A549 (cell line): ENCODE results near the gene MAD2L1BP. TPM values are rescaled to one million over a fixed set of nuclear protein-coding genes. Genes with fewer than 3 reads are reported as not detected.
A peak's percentile ranks its signal among the peaks of the same experiment; 100 is the strongest.

Experiments used
- ATAC-seq, 2 experiments: fragments of 200-7000 bp in 1 of 2; fragments of >200 bp in 1 of 2; cut with Nextera tagmentation in 1 of 2; cut with Tn5 transposase in 1 of 2; 3 replicates each; pipeline versions ENCODE4 v1.8.0 to v1.9.1; 2018 to 2020; ENCODE audit warnings: mild to moderate bottlenecking in 1 of 2, moderate library complexity in 1 of 2
- CTCF ChIA-PET: fragments of 300-600 bp; sonication (Branson Sonifier 250); formaldehyde crosslinking; extraction: SDS; loops from one replicate; lab custom pipeline; 2021; ENCODE audit warnings: antibody characterized with exemption, inconsistent platforms; lab: Yijun Ruan, JAX
- POLR2A ChIA-PET: fragments of 350-600 bp; formaldehyde crosslinking; extraction: SDS; loops from one replicate; lab custom pipeline; 2021; ENCODE audit warnings: antibody characterized with exemption, inconsistent platforms; lab: Yijun Ruan, JAX
- DNase-seq, 2 experiments: peaks; one replicate each; pipeline versions ENCODE4 v3.0.0 to v3.0.0-alpha.2; 2011 to 2016; ENCODE audit warnings: low read depth in 1 of 2, low spot score in 1 of 2
- FAIRE-seq: peaks from 2 replicates; lab custom pipeline; 2011; peaks lifted over from hg19 to GRCh38; lab: Jason Lieb, UNC
- H3K27ac ChIP-seq, 2 experiments: fragments of >200 bp; sonication (Bioruptor Twin); formaldehyde crosslinking; 3 replicates each; pipeline ENCODE4 v1.5.1; 2016 to 2017
- H3K4me1 ChIP-seq: fragments of >200 bp; sonication (Bioruptor Twin); formaldehyde crosslinking; 3 replicates; pipeline ENCODE4 v1.6.1; 2016
- H3K4me2 ChIP-seq: fragments of >200 bp; sonication (Bioruptor Twin); formaldehyde crosslinking; 3 replicates; pipeline ENCODE4 v1.6.1; 2016
- H3K4me3 ChIP-seq: fragments of >200 bp; sonication (Bioruptor Twin); formaldehyde crosslinking; 3 replicates; pipeline ENCODE4 v1.5.1; 2016
- H3K9me3 ChIP-seq: fragments of >200 bp; sonication (Bioruptor Twin); formaldehyde crosslinking; 3 replicates; pipeline ENCODE4 v1.6.1; 2016
- BCL3 ChIP-seq: fragments of >200 bp; sonication (Bioruptor Twin); formaldehyde crosslinking; IDR thresholded peaks from 3 replicates; pipeline ENCODE4 v1.6.1; 2016
- CEBPB ChIP-seq, 2 experiments: fragments of >200 bp in 1 of 2; sonication (Bioruptor Twin) in 1 of 2; formaldehyde crosslinking in 1 of 2; IDR thresholded peaks; 2 replicates each; pipeline ENCODE4 v1.6.1; 2012 to 2016
- EHF ChIP-seq: fragments of 250-450 bp; sonication (Bioruptor Pico); IDR thresholded peaks from 2 replicates; pipeline ENCODE4 v1.5.0; 2020; ENCODE audit warnings: mild to moderate bottlenecking
- EHMT2 ChIP-seq: fragments of 200-600 bp; sonication (generic); IDR thresholded peaks from 2 replicates; pipeline ENCODE4 v1.6.1; 2016; ENCODE audit warnings: antibody characterized with exemption, low read depth, mild to moderate bottlenecking, moderate library complexity
- ESRRA ChIP-seq: fragments of 150-350 bp; IDR thresholded peaks from 2 replicates; pipeline ENCODE4 v1.6.1; 2014; ENCODE audit warnings: mild to moderate bottlenecking, low read length, borderline replicate concordance
- FOSL2 ChIP-seq, 2 experiments: fragments of 450-650 bp in 1 of 2; fragments of >200 bp in 1 of 2; sonication (Bioruptor Twin) in 1 of 2; formaldehyde crosslinking; IDR thresholded peaks; 2 replicates each; pipeline versions ENCODE4 v1.5.0 to v1.6.1; 2016 to 2020; ENCODE audit warnings: mild to moderate bottlenecking in 1 of 2, moderate library complexity in 1 of 2
- GATA3 ChIP-seq: IDR thresholded peaks from 2 replicates; pipeline ENCODE4 v1.6.1; 2012; ENCODE audit warnings: borderline replicate concordance
- HDAC2 ChIP-seq: fragments of 200-600 bp; sonication (generic); IDR thresholded peaks from 2 replicates; pipeline ENCODE4 v1.6.1; 2016
- HOXB13 ChIP-seq: fragments of 250-450 bp; sonication (Bioruptor Pico); IDR thresholded peaks from 2 replicates; pipeline ENCODE4 v1.5.0; 2020; ENCODE audit warnings: low read depth, mild to moderate bottlenecking, moderate library complexity
- KDM1A ChIP-seq: fragments of 200-600 bp; sonication (generic); IDR thresholded peaks from 2 replicates; pipeline ENCODE4 v1.6.1; 2016; ENCODE audit warnings: low read depth, mild to moderate bottlenecking
- KDM5A ChIP-seq: fragments of 200-600 bp; sonication (generic); IDR thresholded peaks from 2 replicates; pipeline ENCODE4 v1.6.1; 2016; ENCODE audit warnings: antibody characterized with exemption, mild to moderate bottlenecking
- NFE2L2 ChIP-seq: fragments of 150-350 bp; conservative IDR thresholded peaks from 2 replicates; pipeline ENCODE4 v1.6.1; 2014; ENCODE audit warnings: low read length
- NR3C1 ChIP-seq: fragments of >200 bp; sonication (Bioruptor Twin); formaldehyde crosslinking; IDR thresholded peaks from 3 replicates; pipeline ENCODE4 v1.6.1; 2017
- POLR2AphosphoS2 ChIP-seq: conservative IDR thresholded peaks from 2 replicates; pipeline ENCODE4 v1.6.1; 2012; ENCODE audit warnings: low read length, improper control_type of control experiment, inconsistent platforms
- RAD21 ChIP-seq, 2 experiments: fragments of >200 bp in 1 of 2; sonication (Bioruptor Twin) in 1 of 2; formaldehyde crosslinking in 1 of 2; IDR thresholded peaks in 1 of 2; conservative IDR thresholded peaks in 1 of 2; 2 replicates in 1 of 2; 3 replicates in 1 of 2; pipeline ENCODE4 v1.6.1; 2012 to 2018; ENCODE audit warnings: inconsistent platforms in 1 of 2
- RCOR1 ChIP-seq: fragments of 150-350 bp; IDR thresholded peaks from 2 replicates; pipeline ENCODE4 v1.6.1; 2014; ENCODE audit warnings: antibody characterized with exemption, low read length, low read depth
- SMC3 ChIP-seq: fragments of >200 bp; sonication (Bioruptor Twin); formaldehyde crosslinking; IDR thresholded peaks from 3 replicates; pipeline ENCODE4 v1.6.1; 2018; ENCODE audit warnings: inconsistent platforms
- TFCP2L1 ChIP-seq: fragments of 250-450 bp; sonication (Bioruptor Pico); IDR thresholded peaks from 2 replicates; pipeline ENCODE4 v1.5.0; 2021; ENCODE audit warnings: mild to moderate bottlenecking
- ZSCAN20 ChIP-seq: fragments of 250-450 bp; sonication (Bioruptor Pico); IDR thresholded peaks from 2 replicates; pipeline ENCODE4 v1.8.0; 2022; ENCODE audit warnings: mild to moderate bottlenecking, moderate library complexity
- WGBS: methylation state at CpG from one replicate; pipeline ENCODE4 v1.1.6; 2017; ENCODE audit errors: missing lambda C conversion rate; 5-methylcytosine and 5-hydroxymethylcytosine counted together
- polyA plus RNA-seq, 4 experiments: library from polyadenylated mRNA; depleted of rRNA in 3 of 4; stranded (reverse); fragments of >200 nt; fragmentation: RNase III in 1 of 4; extraction: RNeasy Plus Mini Kit Qiagen cat#74134 plus additional on column Dnase treatment in 1 of 4; gene quantifications; 2 replicates in 3 of 4; 3 replicates in 1 of 4; pipeline ENCODE4 v1.2.3, GENCODE V29; 2011 to 2017
- TF ChIP-seq, protein P1 (sequence below): fragments of >200 bp; sonication (Bioruptor Twin); formaldehyde crosslinking; IDR thresholded peaks from 3 replicates; pipeline ENCODE4 v1.5.1; 2016
- TF ChIP-seq, protein P2 (sequence below): fragments of 150-350 bp; IDR thresholded peaks from 2 replicates; pipeline ENCODE4 v1.6.1; 2014; ENCODE audit warnings: low read depth, mild to moderate bottlenecking, low read length

Gene MAD2L1BP
- polyA plus RNA-seq, 2 of the 4 experiments (the other 2 are of a cell fraction) = 22.0 to 26.7 TPM

DNA sequence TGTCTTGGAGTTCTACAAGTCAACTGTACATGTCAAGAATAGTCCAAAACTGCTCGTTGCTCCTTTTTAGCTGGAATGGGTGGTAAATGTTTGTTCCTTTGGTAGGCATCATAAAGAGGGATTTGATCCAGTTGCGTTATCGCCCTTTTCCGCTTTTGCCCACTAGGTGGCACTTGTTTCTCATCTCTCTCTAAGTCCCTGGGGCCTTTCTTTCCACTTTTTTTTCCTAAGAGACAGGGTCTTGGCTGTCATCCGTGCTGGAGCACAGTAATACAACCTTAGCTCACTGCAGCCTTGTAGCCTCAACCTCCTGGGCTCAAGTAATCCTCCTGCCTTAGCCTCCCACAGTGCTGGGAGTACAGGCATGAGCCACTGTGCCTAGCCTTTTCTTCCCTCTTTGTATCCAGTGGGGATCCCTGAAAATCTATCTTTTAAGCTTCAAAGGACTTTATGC, 27.3 kb upstream of the MAD2L1BP start:
- peak; percentile 50 to 69 for DNase-seq
- Histone ChIP-seq H3K4me1 (no peaks in the 10 kb centered on the region; the same call in 2 of the 3 replicates), H3K9me3 (no peaks in the 10 kb centered on the region), H3K4me2 (no peak overlapping the region), H3K4me3 (no peak overlapping the region), H3K27ac (peak overlapping the region in 1 of 2 experiments; percentile 54; a peak in 1 of 6 replicates)
- WGBS = under 1% methylated on average over 5 of the region's 5 CpGs
- POLR2A ChIA-PET = interaction anchor here (1.0 kb wide), 1 partner anchor 21 kb away, joined by 3 read pairs; no protein-coding TSS in a partner anchor
- peak; percentile 85 to 86 for ATAC-seq
- CTCF ChIA-PET = interaction anchor here (0.6 to 5.6 kb wide), 21 partner anchors 9 to 474 kb away, joined by 3 to 45 read pairs (median 5); partner anchors contain the start of genes GTPBP2, LRRC73 and MRPS18A
- TF ChIP-seq CEBPB (IDR thresholded peaks at IDR 0.05) = no peak
- no peak for TF ChIP-seq KDM1A
- TF ChIP-seq, protein P1, sequence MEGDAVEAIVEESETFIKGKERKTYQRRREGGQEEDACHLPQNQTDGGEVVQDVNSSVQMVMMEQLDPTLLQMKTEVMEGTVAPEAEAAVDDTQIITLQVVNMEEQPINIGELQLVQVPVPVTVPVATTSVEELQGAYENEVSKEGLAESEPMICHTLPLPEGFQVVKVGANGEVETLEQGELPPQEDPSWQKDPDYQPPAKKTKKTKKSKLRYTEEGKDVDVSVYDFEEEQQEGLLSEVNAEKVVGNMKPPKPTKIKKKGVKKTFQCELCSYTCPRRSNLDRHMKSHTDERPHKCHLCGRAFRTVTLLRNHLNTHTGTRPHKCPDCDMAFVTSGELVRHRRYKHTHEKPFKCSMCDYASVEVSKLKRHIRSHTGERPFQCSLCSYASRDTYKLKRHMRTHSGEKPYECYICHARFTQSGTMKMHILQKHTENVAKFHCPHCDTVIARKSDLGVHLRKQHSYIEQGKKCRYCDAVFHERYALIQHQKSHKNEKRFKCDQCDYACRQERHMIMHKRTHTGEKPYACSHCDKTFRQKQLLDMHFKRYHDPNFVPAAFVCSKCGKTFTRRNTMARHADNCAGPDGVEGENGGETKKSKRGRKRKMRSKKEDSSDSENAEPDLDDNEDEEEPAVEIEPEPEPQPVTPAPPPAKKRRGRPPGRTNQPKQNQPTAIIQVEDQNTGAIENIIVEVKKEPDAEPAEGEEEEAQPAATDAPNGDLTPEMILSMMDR = peak; percentile 64
- peak; percentile 46; a peak in 4 of 5 replicates for TF ChIP-seq RAD21 (conservative IDR thresholded peaks at IDR 0.05 in 1 of 2, IDR thresholded peaks at IDR 0.05 in 1 of 2)
- peak; percentile 41; the same call in 2 of the 3 replicates for TF ChIP-seq SMC3
- TF ChIP-seq ZSCAN20 = no peak
- FAIRE-seq = no peak

GRCh38 chr6:43608807-43609206, 26.8 kb upstream of the MAD2L1BP start:
- no peak overlapping the region; a peak in 1 of 6 replicates for H3K27ac ChIP-seq
- no peak for FAIRE-seq
- H3K9me3 ChIP-seq = no peaks in the 10 kb centered on the region
- 86% methylated on average over 1 of the region's 1 CpG for WGBS
- no peak for TF ChIP-seq POLR2AphosphoS2
- no peak for TF ChIP-seq TFCP2L1
- no peak for TF ChIP-seq FOSL2 (IDR thresholded peaks at IDR 0.05)
- TF ChIP-seq FOSL2 (CRISPR knock-in tag; IDR thresholded peaks at IDR 0.05) = no peak
- TF ChIP-seq EHMT2 = no peak
- no peak for TF ChIP-seq NR3C1
- TF ChIP-seq KDM5A = no peak
- TF ChIP-seq HDAC2 = no peak
- no peak for TF ChIP-seq HOXB13
- TF ChIP-seq NFE2L2 = no peak
- TF ChIP-seq, protein P2, sequence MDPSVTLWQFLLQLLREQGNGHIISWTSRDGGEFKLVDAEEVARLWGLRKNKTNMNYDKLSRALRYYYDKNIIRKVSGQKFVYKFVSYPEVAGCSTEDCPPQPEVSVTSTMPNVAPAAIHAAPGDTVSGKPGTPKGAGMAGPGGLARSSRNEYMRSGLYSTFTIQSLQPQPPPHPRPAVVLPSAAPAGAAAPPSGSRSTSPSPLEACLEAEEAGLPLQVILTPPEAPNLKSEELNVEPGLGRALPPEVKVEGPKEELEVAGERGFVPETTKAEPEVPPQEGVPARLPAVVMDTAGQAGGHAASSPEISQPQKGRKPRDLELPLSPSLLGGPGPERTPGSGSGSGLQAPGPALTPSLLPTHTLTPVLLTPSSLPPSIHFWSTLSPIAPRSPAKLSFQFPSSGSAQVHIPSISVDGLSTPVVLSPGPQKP = no peak
- no peak for TF ChIP-seq KDM1A
- no peak for TF ChIP-seq ESRRA
- no peak for TF ChIP-seq RCOR1
- no peak for TF ChIP-seq EHF (CRISPR knock-in tag)
- no peak for TF ChIP-seq GATA3
- no peak for TF ChIP-seq BCL3
- TF ChIP-seq, all 56 proteins: peak for 0
- CTCF ChIA-PET = interaction anchor here (0.6 to 5.6 kb wide), 18 partner anchors 11 to 473 kb away, joined by 3 to 45 read pairs (median 5); partner anchors contain the start of genes GTPBP2, LRRC73 and MRPS18A
- POLR2A ChIA-PET = interaction anchor here (1.0 kb wide), 1 partner anchor 21 kb away, joined by 3 read pairs; no protein-coding TSS in a partner anchor
- ATAC-seq = no peak
- no peak overlapping the region for H3K4me2 ChIP-seq
- no peak overlapping the region for H3K4me3 ChIP-seq
- H3K4me1 ChIP-seq = no peaks in the 10 kb centered on the region; the same call in 2 of the 3 replicates
- no peak for DNase-seq
